Measurements from ENCODE around the gene TBC1D22A. TPM values are rescaled to one million over a fixed set of nuclear protein-coding genes. Genes with fewer than 3 reads are reported as not detected.

TBC1D22A gene
- total RNA-seq, 2 donors from 2014 or later = 28.9 to 31.3 TPM

- H3K36me3 ChIP-seq = no peaks in the 10 kb centered on the region
- no peaks in the 10 kb centered on the region for H3K9me3 ChIP-seq
- H3K27me3 ChIP-seq (replicated peaks; ENCODE audit: insufficient read depth) = no peaks in the 10 kb centered on the region
- DNase-seq (ENCODE audit: low spot score) (no peak), ATAC-seq (ENCODE audit: insufficient number of reproducible peaks, low FRiP score, low read depth) (no peak)
- no peak overlapping the region for H3K4me3 ChIP-seq
- H3K27ac ChIP-seq = no peak overlapping the region
- H3K4me1 ChIP-seq (ENCODE audit: control insufficient read depth in 1 of 2, low read depth in 2 of 2) = peaks cover 19 to 31% of the 10 kb centered on the region in 2 donors
- TF ChIP-seq CTCF (IDR thresholded peaks at IDR 0.05) = no peak
These were observed 21.3 kb upstream of the TBC1D22A start for GRCh38 chr22:46740910-46741780.

DNA sequence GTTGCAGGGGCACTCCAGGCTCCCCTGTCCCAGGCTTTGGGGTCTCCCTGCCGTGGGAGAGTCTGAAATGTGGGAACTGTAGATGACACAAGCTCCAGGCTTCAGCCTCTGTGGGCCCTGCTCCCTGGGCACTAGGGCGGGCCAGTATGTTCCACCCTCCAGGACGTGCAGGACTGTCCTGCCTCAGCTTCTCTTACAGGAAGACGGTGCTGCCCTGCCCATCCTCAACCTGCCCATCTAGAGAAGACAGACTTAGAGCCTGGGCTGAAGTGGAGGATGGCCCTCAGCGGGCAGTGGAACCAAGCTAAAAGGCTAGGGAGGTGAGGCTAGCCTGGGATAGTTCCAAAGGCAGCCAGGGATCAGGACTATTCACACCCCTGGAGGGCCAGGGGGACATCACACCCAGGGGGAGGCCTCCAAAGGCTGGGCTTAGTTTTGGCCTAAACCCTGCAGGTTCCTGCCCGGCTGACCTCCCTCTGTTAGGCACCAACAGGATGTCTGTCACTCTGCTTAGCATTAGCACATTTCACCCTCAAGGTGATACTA, 20.4 kb upstream of the TBC1D22A start:
- H3K27me3 ChIP-seq (replicated peaks; ENCODE audit: insufficient read depth) = no peaks in the 10 kb centered on the region
- no peak overlapping the region for H3K4me3 ChIP-seq
- DNase-seq (ENCODE audit: low spot score) = no peak
- H3K27ac ChIP-seq = no peak overlapping the region
- peaks cover 11 to 22% of the 10 kb centered on the region in 2 donors for H3K4me1 ChIP-seq (ENCODE audit: control insufficient read depth in 1 of 2, low read depth in 2 of 2)
- no peaks in the 10 kb centered on the region for H3K36me3 ChIP-seq
- no peak for ATAC-seq (ENCODE audit: insufficient number of reproducible peaks, low FRiP score, low read depth)
- no peaks in the 10 kb centered on the region for H3K9me3 ChIP-seq
- TF ChIP-seq CTCF (IDR thresholded peaks at IDR 0.05) = no peak

DNA sequence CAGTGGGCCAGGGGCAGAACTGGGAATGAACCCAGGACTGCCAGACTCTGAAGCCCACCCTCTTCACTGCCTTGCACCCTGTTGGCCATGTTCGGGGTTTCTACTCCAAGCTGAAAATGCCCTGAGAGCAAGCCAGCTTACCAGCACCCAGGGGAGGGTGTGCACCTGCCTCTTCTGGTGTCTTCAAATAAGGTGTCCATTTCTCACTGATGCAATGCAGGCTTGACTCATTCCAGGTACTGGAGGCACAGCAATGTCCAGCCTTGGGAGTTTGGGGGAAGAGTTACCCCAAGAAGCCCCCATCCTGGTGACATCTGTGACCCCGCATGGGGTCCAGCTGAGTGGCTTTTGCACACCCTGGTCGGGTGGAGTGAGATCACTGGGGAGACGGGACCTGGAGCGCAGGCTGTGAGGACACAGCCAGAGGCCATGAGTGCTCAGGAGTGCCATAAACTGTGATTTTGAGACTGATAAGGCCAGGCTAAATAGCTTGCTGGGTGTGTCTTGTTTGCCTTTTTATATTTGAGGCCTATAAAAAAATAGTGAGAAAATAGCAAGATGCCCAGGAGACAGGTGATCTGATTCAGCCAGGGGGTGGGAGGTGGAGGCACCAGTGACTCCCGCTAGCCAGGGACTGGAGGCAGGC, 19.8 kb upstream of the TBC1D22A start:
- peaks cover 10 to 19% of the 10 kb centered on the region in 2 donors for H3K4me1 ChIP-seq (ENCODE audit: control insufficient read depth in 1 of 2, low read depth in 2 of 2)
- ATAC-seq (ENCODE audit: insufficient number of reproducible peaks, low FRiP score, low read depth) = no peak
- DNase-seq (ENCODE audit: low spot score) = no peak
- TF ChIP-seq CTCF (IDR thresholded peaks at IDR 0.05) = no peak
- no peak overlapping the region for H3K4me3 ChIP-seq
- H3K27ac ChIP-seq = no peak overlapping the region
- H3K36me3 ChIP-seq = no peaks in the 10 kb centered on the region
- no peaks in the 10 kb centered on the region for H3K27me3 ChIP-seq (replicated peaks; ENCODE audit: insufficient read depth)
- no peaks in the 10 kb centered on the region for H3K9me3 ChIP-seq

GRCh38 chr22:46744581-46744980, 17.9 kb upstream of the TBC1D22A start:
- DNase-seq (ENCODE audit: low spot score) (no peak), ATAC-seq (ENCODE audit: insufficient number of reproducible peaks, low FRiP score, low read depth) (no peak)
- Histone ChIP-seq H3K4me1 (ENCODE audit: control insufficient read depth in 1 of 2, low read depth in 2 of 2) (peaks cover 1 to 8% of the 10 kb centered on the region in 2 donors), H3K27ac (no peak overlapping the region), H3K4me3 (no peak overlapping the region), H3K9me3 (no peaks in the 10 kb centered on the region), H3K36me3 (no peaks in the 10 kb centered on the region), H3K27me3 (replicated peaks; ENCODE audit: insufficient read depth) (no peaks in the 10 kb centered on the region)
- TF ChIP-seq CTCF (IDR thresholded peaks at IDR 0.05) = no peak

DNA sequence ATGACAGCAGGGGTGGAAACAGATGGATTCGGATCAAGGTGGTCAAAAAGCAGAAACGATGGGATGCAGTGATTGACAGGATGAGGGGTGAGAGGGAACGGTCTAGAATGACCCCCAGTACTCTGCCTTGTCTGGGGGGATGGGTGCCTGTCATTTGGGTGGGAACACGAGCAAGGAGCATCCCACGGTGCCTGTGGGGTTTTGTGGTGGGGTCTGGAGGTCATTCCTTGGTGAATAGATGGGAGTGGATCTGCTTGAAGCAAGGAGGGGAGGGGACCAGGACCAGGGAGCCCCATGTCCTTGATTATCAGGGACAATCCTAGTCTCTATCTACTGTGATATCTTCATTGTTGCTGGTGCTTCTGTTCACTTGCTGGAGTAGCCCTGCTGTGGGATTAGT, 16.3 kb upstream of the TBC1D22A start:
- H3K27me3 ChIP-seq (replicated peaks; ENCODE audit: insufficient read depth) = no peaks in the 10 kb centered on the region
- H3K4me3 ChIP-seq = no peak overlapping the region
- H3K9me3 ChIP-seq = no peaks in the 10 kb centered on the region
- no peak overlapping the region for H3K27ac ChIP-seq
- peaks cover 4 to 10% of the 10 kb centered on the region in 2 donors for H3K4me1 ChIP-seq (ENCODE audit: control insufficient read depth in 1 of 2, low read depth in 2 of 2)
- no peaks in the 10 kb centered on the region for H3K36me3 ChIP-seq
- ATAC-seq (ENCODE audit: insufficient number of reproducible peaks, low FRiP score, low read depth) = no peak
- DNase-seq (ENCODE audit: low spot score) = no peak
- TF ChIP-seq CTCF (IDR thresholded peaks at IDR 0.05) = no peak
